NK-92 (cell line): ENCODE data around the gene TAF3.

Source experiments
- DNase-seq: peaks from one replicate; lab custom pipeline; 2025; ENCODE audit not compliant: unreplicated experiment; lab: John Stamatoyannopoulos, UW

Gene TAF3

DNA sequence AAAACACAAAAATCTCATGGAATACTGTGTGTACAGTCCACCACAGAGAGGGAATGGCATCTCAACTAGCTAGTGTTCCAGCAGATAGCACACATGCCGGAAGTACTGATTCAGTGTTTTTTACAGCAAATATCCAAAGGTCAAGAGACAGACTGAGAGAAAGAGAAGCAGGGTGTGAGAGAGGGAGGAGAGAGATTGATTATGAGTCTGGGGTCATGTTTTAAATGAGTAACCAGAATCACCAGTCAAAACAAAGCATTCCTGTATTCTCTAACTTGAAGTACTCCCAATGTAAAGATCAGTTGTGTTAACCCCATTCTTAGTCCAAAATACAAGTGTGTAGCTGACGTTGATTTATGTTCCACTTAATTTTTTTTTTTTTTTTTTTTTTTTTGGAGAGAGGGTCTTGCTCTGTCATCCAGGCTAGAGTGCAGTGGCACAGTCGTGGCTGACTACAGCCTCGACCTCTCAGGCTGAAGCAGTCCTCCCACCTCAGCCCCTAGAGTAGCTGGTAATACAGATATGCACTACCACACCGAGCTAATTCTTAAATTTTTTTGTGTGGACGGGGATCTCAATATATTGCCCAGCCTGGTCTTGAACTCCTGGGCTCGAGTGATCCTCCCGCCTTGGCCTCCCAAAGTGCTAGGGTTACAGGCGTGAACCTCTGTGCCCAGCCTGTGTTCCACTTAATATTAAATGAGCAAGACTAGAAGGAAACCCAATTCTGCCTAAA lies 114.2 kb downstream of the TAF3 start:
- DNase-seq, result no peak

DNA sequence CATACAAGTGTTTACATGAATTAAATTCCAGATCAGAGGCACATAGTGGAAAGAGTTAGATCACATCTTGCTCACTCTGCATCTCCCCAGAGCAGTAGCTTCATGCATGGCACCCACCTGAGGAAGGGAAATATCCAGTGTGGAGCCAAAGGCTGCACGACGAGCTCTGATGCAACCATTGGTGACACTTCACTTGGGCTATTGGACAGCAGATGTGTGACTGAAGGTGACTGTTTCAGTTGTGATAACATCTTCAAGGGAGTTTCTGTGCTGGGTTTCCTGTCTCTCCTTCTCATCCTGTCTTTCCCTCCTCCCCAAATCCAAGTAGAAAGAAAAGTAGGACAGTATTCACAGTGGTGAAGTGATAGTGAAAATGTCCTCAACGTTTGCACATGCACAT lies 115.0 kb downstream of the TAF3 start:
- DNase-seq, result no peak

DNA sequence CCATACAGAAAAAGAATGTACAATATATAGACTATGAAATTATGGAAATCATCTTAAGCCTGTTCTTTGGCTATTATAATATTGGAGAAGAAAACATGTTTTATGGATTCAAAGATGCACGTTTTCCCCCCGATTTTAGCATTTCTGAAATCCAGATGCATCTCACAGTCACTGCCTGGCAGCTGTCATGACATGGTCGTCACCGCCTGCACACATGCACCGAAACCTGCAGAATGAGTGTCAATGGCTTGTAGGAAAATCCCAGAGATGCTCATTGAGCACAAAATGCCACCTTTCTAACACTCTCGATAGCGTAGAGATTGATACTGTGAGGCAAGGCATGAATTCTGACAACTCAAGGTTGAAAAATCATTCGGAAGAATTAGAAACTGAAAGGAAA lies 115.5 kb downstream of the TAF3 start:
- DNase-seq, result no peak

DNA sequence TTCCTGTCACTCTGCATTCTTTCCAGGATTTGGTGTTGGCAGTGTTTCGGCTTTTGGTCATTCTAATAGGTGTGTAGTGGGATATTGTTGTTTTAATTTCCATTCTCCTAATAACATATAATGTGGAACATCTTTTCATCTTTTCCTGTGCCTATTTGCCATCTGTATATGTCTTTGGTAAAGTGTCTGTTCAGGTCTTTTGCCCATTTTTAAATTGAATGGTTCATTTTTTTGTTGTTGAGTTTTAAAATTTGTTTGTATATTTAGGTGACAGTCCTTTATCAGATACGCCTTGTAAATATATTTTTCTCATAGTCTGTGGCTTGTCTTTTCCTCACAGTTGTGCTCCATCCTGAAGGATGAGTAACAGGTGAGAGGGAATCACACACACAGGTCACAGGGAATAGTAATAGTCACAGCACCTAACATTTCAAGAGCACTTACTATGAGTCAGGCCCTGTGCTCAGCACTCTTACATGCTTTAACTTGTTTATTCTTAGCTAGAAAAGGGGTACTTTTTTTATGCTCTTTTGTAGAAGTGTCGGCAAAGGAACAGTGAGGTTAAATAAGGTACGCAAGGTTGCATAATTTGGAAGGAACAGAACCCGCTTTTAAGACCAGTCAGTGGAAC lies 119.1 kb downstream of the TAF3 start:
- DNase-seq, result no peak

DNA sequence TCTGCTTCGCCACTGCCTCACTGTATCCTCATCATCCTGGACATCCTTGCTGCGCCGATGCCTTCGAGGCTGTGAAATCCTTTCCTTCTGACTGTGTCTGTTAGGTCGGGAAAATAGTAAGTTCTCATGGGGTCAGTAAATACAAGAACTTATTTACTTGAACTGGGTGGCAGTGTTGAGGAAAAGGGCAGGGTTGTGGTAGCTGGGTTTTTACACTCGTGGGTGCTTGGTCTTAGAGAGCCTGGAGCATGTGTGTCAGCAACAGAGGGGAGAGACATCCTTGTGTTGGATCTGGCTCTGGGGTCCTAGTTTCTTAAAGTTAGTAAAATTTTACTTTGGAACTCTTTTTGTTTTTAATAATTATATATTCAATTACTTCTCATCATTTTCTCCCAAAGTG lies 123.3 kb downstream of the TAF3 start:
- no peak for DNase-seq

DNA sequence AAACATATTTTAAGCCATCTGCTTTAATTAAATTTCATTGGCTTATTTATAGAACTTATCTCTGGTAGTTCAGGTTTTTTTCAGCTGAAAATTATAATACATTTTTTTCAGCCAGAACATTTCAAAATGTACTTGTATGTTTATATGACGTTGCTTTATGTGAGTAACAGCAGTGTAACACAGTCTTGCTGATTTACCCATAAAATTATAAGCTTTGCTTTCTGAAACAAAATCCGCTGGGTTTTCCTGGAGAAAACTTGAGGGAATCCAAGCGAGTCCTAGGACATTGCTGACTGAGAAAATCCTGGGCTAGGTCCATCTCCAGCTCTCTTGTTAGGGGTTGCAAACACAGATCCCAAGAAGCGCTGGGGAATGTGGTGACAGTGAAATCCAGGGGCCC lies 124.0 kb downstream of the TAF3 start:
- DNase-seq, result no peak

DNA sequence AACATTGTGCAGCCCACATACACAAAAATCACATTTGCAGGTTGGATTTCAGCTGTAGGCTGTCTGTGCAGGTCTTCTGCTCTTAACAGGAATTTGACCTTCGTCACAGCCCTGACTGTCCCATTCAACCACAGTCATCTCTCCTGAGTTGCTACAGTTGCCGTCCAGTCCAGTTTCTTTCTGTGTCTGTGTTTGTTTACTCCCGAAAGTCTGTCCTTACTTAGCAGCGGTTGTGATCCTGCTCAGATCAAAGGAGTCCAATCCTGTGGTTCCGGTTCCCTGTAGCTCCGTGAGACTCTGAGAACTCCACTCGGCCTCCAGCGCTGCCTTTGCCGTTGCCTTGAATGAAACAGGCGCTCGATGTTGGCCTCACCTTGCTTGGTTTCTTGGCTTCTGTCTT lies 124.6 kb downstream of the TAF3 start:
- no peak for DNase-seq

DNA sequence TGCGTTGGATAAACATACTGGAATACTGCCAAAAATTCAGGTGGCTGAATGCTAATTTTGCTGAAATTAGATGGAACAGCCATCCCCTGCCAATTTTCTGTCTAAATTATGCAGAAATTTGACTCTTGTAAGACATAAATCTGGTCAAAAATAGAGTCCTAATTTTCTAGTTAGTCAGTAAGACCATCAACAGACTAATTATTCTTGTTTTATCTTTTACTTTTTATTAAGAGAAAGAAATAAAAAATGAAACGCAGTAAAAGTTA lies 125.8 kb downstream of the TAF3 start:
- no peak for DNase-seq

DNA sequence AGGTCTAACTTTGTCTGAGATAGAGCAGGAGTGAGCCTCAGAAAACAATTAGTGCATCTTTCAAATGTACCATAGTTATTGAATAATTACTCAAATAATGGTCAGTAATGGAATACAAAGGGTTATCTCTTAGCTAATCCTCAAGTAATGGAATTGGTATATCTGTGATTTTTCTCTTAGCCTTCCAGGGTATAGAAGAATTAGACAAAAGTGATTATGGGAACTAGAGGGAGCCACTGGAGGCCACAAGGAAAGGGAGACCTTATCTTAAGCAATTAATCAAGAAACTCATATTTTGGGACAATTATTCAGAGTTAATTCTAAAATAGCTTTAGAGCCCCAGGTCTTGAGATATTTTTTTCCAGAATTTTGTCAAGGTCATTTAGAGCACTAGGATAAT lies 126.2 kb downstream of the TAF3 start:
- DNase-seq, result no peak

DNA sequence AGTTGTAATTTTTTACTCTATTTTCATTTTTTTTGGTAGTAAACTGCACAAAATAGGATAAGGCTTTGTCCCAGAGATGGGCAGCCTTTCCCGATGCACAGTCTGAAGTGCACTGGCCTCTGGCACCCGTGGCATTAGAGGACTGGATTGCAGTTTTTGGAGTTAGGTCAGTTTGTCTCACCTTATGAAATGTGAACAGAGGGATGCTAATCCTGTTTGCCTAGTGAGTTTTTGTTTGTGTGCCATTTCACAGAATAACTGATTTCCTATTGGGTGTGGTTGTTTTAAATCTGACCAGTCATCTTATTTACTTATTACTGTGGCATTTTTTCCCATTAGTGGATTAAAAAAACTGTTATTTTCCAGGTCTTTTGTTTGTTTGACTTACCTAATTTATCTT lies 126.7 kb downstream of the TAF3 start:
- no peak for DNase-seq

DNA sequence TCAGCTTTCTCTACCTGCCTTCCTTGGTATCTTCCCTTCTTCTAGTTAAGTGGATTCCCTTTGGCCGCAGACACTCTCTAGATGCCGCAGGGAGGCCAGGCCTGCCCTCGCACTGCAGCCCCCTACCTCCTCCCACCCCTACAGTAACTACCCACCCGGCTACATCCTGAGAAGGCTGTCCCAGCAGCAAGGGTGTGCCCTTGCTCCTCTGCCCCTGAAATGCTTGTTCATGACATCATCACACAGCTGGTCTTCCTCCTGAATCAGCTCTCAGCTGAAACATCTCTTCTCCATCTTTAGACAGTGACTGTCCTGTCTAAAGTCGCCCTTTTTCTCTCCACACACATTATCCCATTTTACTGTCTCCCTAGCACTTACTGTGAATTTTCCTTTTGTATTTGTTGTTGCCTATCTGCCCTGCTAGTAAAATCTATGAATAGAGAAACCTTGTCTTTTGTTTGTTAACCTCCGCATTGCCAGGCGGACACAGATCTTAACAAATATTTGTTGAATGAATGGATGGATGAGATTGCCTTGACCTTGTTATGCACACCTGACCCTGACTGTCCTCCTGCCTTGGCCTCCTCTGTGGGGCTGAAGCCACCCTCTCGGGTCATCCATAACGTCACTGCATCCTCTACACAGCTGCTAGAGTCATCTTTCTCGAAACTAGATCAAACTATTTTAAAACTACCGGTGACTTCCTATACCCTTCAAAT lies 127.3 kb downstream of the TAF3 start:
- DNase-seq, result no peak

DNA sequence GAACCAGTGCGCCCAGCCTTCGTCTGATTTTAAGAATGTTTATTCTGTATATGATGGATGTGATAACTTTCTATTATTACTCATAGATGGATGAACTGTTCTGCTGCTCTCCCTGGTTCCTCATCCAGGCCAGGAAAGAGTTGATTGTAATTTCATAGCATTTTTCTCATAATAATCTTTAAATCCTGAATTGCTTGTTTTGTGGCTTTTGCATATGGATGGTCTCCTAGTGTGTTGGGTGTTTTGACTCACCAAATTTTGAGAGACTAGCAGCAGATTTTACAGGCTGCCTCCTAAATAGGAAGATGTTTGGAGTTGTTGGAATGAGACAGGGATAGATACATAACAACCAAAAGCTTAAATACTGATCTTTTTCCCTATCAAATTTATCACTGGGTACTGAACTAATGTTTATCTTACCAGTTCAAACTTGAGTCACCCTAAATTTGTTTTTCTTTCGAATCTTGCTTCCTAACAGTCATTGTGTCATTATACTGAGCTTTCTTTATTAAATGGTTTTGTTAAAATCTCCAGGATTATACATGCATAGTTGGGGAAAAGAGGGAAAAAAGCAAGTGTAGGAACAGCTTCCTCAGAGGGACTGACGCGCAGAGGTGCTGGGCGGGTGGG lies 130.2 kb downstream of the TAF3 start:
- DNase-seq, result no peak

DNA sequence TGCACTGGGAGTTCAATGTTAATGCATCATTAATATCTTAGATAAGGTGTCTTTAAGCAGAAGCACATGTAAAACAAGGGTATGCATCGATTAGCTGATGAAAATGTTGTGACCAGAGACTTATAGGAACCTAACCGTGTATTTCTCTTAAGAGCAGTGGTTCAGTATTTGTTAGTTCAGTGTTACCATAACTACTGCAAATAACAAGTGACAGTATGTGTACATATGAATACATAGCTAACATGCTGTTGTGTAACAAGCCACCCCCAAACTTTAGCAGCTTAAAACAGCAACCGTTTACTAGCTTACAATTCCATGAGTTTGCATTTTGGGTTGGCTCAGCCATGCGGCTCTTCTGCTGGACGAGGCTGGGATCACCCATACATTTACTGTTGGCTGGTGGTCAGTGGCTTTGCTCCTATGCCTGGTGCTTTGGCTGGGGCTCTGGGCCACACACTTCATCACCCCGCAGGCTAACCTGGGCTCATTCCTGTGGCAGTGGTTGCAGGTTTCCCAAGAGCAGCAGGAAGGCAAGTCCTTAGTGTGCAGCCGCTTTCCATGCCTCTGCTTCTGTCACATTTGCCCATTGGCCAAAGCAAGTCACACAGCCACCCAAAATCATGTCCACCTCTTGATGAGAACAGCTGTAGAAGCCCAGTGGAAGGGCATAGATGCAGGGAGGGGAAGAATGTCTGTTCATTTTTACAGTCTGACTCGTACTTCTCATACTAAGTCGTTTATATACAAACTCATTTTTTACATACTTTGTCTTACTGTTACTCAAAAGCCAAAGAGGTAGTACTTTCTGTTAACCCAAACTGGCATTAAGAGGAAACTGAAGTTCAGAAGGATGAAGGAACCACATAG lies 132.9 kb downstream of the TAF3 start:
- DNase-seq, result no peak

DNA sequence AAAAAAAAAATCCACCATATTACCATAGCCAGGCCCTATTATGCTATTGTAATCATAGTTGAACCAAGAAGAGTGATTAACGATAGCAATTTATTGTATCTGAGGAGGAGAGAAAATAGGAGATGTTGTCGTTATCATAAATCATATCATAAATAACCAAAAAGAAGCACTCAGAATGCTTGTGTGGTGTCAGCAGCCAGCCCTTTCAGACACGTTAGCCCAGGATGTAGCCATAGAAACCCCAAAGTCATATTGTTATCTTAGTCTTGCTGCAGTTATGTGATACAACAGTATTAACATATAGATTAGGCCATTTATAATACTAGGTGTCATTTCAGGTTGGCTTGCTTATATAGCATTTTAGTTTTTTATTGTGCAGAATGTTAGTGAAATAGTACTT lies 134.0 kb downstream of the TAF3 start:
- DNase-seq, result no peak

DNA sequence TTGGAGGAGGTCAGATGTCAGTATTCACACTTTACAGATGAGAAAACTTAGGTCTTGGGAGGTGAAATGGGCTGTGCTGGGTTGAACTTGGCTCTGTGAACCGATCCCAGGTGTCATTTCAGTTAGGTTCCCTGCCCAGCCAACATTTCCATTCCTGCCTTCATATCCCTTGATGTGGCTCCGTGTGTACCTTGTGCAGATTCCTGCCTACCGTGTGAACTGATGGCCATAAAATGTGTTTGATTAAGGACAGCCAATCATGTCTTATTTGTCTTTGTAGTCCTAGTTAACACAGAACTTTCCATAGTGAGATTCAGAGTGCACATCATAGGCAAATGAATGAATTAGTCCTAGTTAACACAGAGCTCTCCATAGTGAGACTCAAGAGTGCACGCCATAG lies 135.1 kb downstream of the TAF3 start:
- no peak for DNase-seq

DNA sequence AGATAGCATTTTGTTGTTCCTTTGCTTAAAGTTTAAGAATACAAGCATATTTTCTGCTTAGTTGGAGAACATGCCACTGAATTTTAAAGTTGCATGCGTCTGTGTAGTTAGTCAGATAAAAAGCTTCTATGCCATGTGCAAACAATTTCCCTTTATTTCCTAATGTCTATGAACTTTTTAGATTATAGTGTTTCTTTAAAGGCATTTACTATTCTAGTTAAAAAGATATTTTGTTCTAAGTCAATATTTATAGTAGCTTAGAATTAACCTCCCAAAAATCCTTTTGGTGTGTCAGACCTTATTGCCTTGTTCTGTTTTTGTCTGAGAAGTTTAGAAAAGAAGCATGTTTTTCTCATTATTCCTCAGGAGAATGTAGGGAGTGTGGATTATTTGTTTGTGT lies 137.1 kb downstream of the TAF3 start:
- no peak for DNase-seq

DNA sequence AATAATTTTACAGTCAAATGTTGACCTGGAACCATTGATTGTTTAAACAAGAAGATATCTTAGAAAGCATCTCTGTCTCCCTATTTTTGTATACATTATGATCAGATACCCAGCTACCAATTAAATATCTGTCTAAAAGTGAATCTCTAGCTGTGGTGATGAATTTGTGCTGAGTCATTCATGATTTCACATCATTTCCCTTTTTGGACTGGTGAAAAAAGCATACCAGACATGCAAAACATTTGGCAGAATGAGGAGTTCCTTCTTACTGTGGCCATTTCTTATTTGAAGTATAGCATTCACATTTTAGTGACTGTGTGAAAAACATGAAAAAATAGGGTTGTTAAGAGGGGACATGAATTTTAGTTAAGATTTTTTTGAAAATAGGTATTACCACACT lies 138.2 kb downstream of the TAF3 start:
- DNase-seq, result no peak

DNA sequence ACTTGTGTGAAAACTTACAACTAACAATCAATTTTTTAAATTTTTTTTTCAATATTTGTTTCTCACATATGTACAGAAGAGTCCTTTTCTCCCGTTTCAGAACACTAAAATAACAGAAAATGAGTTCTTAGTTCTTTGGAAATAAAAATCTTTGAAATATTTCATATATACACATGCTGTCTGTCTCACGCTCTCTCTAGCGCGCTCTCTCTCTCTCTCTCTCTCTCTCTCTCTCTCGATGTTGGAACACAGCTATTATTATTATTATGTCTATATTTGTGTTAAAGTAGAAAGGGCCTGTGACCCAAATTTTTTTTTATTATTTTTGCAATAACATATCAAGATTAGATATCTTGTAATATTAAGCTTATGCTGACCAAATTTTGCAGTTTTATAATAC lies 139.3 kb downstream of the TAF3 start:
- DNase-seq, result no peak

DNA sequence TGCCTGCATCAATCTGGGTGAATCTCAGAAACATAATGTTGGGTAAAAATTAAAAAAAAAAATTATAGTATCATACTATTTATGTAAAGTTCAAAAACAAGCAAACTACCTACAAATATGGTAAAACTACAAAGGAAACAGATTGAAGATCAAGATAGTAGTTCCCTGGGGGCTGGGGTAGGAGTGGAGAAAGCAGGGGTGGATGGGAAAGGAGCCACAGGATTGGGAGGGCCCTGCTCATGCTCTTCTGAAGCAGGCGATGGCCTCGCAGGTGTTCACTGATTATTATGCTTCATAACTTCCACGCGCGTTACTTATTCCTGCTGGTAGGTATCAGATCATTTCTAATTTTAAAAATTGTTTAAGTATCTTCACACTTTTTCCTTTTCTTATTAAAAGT lies 140.1 kb downstream of the TAF3 start:
- no peak for DNase-seq

DNA sequence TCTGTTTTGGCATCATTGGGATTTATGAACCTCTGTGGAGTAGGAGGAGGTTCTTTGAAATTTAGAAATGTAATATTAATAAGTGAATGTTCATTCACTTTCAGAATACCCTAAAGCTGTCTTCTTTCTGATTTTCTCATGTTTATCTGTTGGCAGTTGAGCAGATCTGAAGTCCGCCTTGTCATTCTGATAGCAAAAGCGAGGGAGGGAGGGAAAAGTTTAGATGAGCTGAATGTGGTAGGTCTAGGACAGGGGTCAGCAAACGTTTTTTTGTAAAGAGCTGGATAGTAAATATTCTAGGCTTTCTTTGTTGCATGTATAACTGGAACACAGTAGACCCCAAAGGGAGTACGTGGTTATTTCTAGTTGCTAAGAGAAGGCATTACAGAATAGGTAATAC lies 141.8 kb downstream of the TAF3 start:
- DNase-seq, result no peak

DNA sequence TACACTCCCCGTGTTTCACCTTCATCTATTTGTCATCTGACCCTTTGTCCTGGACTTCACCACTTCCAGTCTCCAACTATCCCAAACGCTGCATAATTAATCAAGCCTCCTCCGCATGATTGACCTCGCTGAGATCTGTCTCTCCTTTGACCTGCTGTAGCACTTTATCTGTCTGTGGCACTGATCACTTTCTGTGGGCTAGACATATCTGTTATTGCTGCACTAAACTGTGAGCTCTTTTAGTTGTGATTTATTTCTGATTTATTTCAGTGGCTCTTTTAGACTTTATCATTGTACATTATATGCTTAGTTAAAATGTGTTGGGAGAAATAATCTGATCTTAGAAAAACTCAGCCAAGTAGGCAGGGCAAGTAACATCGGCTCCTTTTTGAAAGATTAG lies 144.3 kb downstream of the TAF3 start:
- DNase-seq, result no peak
